IgD-negative memory B cell (primary cell): Measurements from ENCODE around the gene GALNT5. TPM values are rescaled to one million over a fixed set of nuclear protein-coding genes. Genes with fewer than 3 reads are reported as not detected.
"Not testable (repeated sequence)": the region's sequence is repeated elsewhere in the genome, so short reads cannot be mapped to it uniquely, and the experiment has no call there.

Experiments
- H3K27ac Mint-ChIP-seq, 3 donors: one replicate each; pipeline ENCODE4 v1.8.0; 2020 to 2022; ENCODE audit warnings: mild to moderate bottlenecking in 3 of 3, mixed read lengths in 3 of 3, moderate library complexity in 1 of 3
- H3K27me3 Mint-ChIP-seq: one replicate; pipeline ENCODE4 v1.8.0; 2021; ENCODE audit warnings: mixed read lengths
- H3K36me3 Mint-ChIP-seq: one replicate; pipeline ENCODE4 v1.8.0; 2020; ENCODE audit warnings: mild to moderate bottlenecking, mixed read lengths
- H3K4me1 Mint-ChIP-seq, 3 donors: one replicate each; pipeline ENCODE4 v1.8.0; 2020 to 2022; ENCODE audit warnings: mixed read lengths in 3 of 3, mild to moderate bottlenecking in 1 of 3
- H3K4me3 Mint-ChIP-seq, 4 donors: one replicate each; pipeline ENCODE4 v1.8.0; 2020 to 2022; ENCODE audit warnings: mild to moderate bottlenecking in 4 of 4, mixed read lengths in 4 of 4, moderate library complexity in 3 of 4
- H3K9me3 Mint-ChIP-seq, 3 donors: one replicate each; pipeline ENCODE4 v1.8.0; 2020 to 2021; ENCODE audit warnings: mixed read lengths in 3 of 3, mild to moderate bottlenecking in 1 of 3
- polyA plus RNA-seq: library from polyadenylated mRNA; unstranded; fragments of 300-500 nt; fragmentation: Illumina TruSeq; gene quantifications from one replicate; pipeline ENCODE4 v1.2.3, GENCODE V29; 2021

Gene GALNT5
- polyA plus RNA-seq, 1 donor from 2014 or later = not detected

GRCh38 chr2:157339965-157340655 is 82.6 kb downstream of the GALNT5 start:
- Mint-ChIP-seq H3K4me3 (no peak overlapping the region), H3K9me3 (peaks cover 8 to 29% (median 20%) of the 10 kb centered on the region in 3 donors), H3K27me3 (no peaks in the 10 kb centered on the region), H3K4me1 (peaks cover 4 to 8% (median 6%) of the 10 kb centered on the region in 3 donors), H3K36me3 (peaks cover 39% of the 10 kb centered on the region), H3K27ac (peak overlapping the region in 1 of 3 donors; percentile 14)

GRCh38 chr2:157341381-157341780 is 83.9 kb downstream of the GALNT5 start:
- not testable (repeated sequence) for H3K4me3 Mint-ChIP-seq, H3K4me1 Mint-ChIP-seq, H3K27me3 Mint-ChIP-seq
- peaks cover 39% of the 10 kb centered on the region for H3K36me3 Mint-ChIP-seq
- H3K9me3 Mint-ChIP-seq = peaks cover 8 to 33% (median 24%) of the 10 kb centered on the region in 3 donors
- H3K27ac Mint-ChIP-seq = peak overlapping the region in 2 of 3 donors; percentile 14 to 32

- H3K27ac Mint-ChIP-seq = no peak overlapping the region
Measured at GRCh38 chr2:157345647-157346389, 88.3 kb downstream of the GALNT5 start.

GRCh38 chr2:157348291-157348921 is 90.9 kb downstream of the GALNT5 start:
- Mint-ChIP-seq H3K9me3 (peaks cover 7 to 19% (median 19%) of the 10 kb centered on the region in 3 donors), H3K27me3 (no peaks in the 10 kb centered on the region), H3K4me1 (no peaks in the 10 kb centered on the region), H3K27ac (peak overlapping the region in 1 of 3 donors; percentile 32), H3K36me3 (peaks cover 16% of the 10 kb centered on the region), H3K4me3 (no peak overlapping the region)

More at GRCh38 chr2:157345647-157346389, 88.3 kb downstream of the GALNT5 start:
- H3K4me3 Mint-ChIP-seq = no peak overlapping the region
- no peaks in the 10 kb centered on the region for H3K27me3 Mint-ChIP-seq
- peaks cover 0 to 3% (median 0%) of the 10 kb centered on the region in 3 donors for H3K4me1 Mint-ChIP-seq
- H3K9me3 Mint-ChIP-seq = peaks cover 8 to 33% (median 24%) of the 10 kb centered on the region in 3 donors
- H3K36me3 Mint-ChIP-seq = peaks cover 39% of the 10 kb centered on the region

GRCh38 chr2:157349949-157350515 is 92.5 kb downstream of the GALNT5 start:
- Mint-ChIP-seq H3K27me3 (no peaks in the 10 kb centered on the region), H3K4me3 (no peak overlapping the region), H3K9me3 (peaks cover 0 to 5% (median 4%) of the 10 kb centered on the region in 3 donors), H3K27ac (no peak overlapping the region), H3K36me3 (peaks cover 5% of the 10 kb centered on the region), H3K4me1 (no peaks in the 10 kb centered on the region)

GRCh38 chr2:157355618-157356017 is 98.1 kb downstream of the GALNT5 start:
- Mint-ChIP-seq H3K4me3 (no peak overlapping the region), H3K36me3 (no peaks in the 10 kb centered on the region), H3K9me3 (no peaks in the 10 kb centered on the region), H3K4me1 (no peaks in the 10 kb centered on the region), H3K27me3 (no peaks in the 10 kb centered on the region), H3K27ac (no peak overlapping the region)

- Mint-ChIP-seq H3K4me3 (no peak overlapping the region), H3K4me1 (peaks cover 12 to 18% (median 12%) of the 10 kb centered on the region in 3 donors), H3K36me3 (peaks cover 7% of the 10 kb centered on the region), H3K9me3 (peaks cover 3 to 9% (median 7%) of the 10 kb centered on the region in 3 donors), H3K27me3 (no peaks in the 10 kb centered on the region), H3K27ac (no peak overlapping the region)
Measured at GRCh38 chr2:157359628-157360027, 102.1 kb downstream of the GALNT5 start.

- Mint-ChIP-seq H3K27ac (peak overlapping the region in 1 of 3 donors; percentile 25), H3K4me1 (peaks cover 16 to 23% (median 17%) of the 10 kb centered on the region in 3 donors), H3K4me3 (no peak overlapping the region), H3K27me3 (no peaks in the 10 kb centered on the region), H3K36me3 (peaks cover 11% of the 10 kb centered on the region), H3K9me3 (peaks cover 6 to 9% (median 7%) of the 10 kb centered on the region in 3 donors)
Measured at GRCh38 chr2:157361526-157361925, 104.0 kb downstream of the GALNT5 start.

- Mint-ChIP-seq H3K4me1 (peaks cover 16 to 23% (median 17%) of the 10 kb centered on the region in 3 donors), H3K9me3 (peaks cover 6 to 9% (median 7%) of the 10 kb centered on the region in 3 donors), H3K27me3 (no peaks in the 10 kb centered on the region), H3K4me3 (no peak overlapping the region), H3K27ac (no peak overlapping the region), H3K36me3 (peaks cover 11% of the 10 kb centered on the region)
Measured at GRCh38 chr2:157362627-157363026, 105.1 kb downstream of the GALNT5 start.

- Mint-ChIP-seq H3K9me3 (peaks cover 6 to 9% (median 7%) of the 10 kb centered on the region in 3 donors), H3K4me1 (peaks cover 16 to 23% (median 17%) of the 10 kb centered on the region in 3 donors), H3K4me3 (peak overlapping the region in 2 of 4 donors; percentile 3 to 83), H3K36me3 (peaks cover 11% of the 10 kb centered on the region), H3K27me3 (no peaks in the 10 kb centered on the region), H3K27ac (no peak overlapping the region)
Measured at GRCh38 chr2:157363612-157364101, 106.2 kb downstream of the GALNT5 start.

Other genes with a start within 250 kb of the GALNT5 start
- 0.08 TPM for gene ERMN, start 68.1 kb downstream of the GALNT5 start, polyA plus RNA-seq
- 83.6 TPM for gene CYTIP, start 186.4 kb downstream of the GALNT5 start, polyA plus RNA-seq